Measurements from ENCODE around the gene RTN4IP1.
"Not testable (repeated sequence)": the region's sequence is repeated elsewhere in the genome, so short reads cannot be mapped to it uniquely, and the experiment has no call there.

Gene RTN4IP1

GRCh38 chr6:106574741-106575458 is 54.4 kb downstream of the RTN4IP1 start:
- no peak for FAIRE-seq

- FAIRE-seq, result no peak
Measured at GRCh38 chr6:106572875-106573585, 56.3 kb downstream of the RTN4IP1 start.

GRCh38 chr6:106572436-106572835 is 56.9 kb downstream of the RTN4IP1 start:
- FAIRE-seq, result no peak

GRCh38 chr6:106569428-106569827 is 59.9 kb downstream of the RTN4IP1 start:
- no peak for FAIRE-seq

- no peak for FAIRE-seq
Measured at GRCh38 chr6:106568530-106568929, 60.8 kb downstream of the RTN4IP1 start.

GRCh38 chr6:106564476-106564875 is 64.8 kb downstream of the RTN4IP1 start:
- no peak for FAIRE-seq

GRCh38 chr6:106563614-106564013 is 65.7 kb downstream of the RTN4IP1 start:
- FAIRE-seq, result no peak

GRCh38 chr6:106561686-106562405 is 67.5 kb downstream of the RTN4IP1 start:
- FAIRE-seq, result no peak

- FAIRE-seq, result no peak
Measured at GRCh38 chr6:106560996-106561685, 68.2 kb downstream of the RTN4IP1 start.

- not testable (repeated sequence) for FAIRE-seq
Measured at GRCh38 chr6:106559659-106560058, 69.6 kb downstream of the RTN4IP1 start.

- FAIRE-seq, result no peak
Measured at GRCh38 chr6:106558364-106558763, 70.9 kb downstream of the RTN4IP1 start.

- no peak for FAIRE-seq
Measured at GRCh38 chr6:106557837-106558236, 71.5 kb downstream of the RTN4IP1 start.

GRCh38 chr6:106556368-106556960 is 72.8 kb downstream of the RTN4IP1 start:
- no peak for FAIRE-seq

- FAIRE-seq, result no peak
Measured at GRCh38 chr6:106555767-106556166, 73.5 kb downstream of the RTN4IP1 start.

GRCh38 chr6:106553440-106553839 is 75.9 kb downstream of the RTN4IP1 start:
- no peak for FAIRE-seq

- no peak for FAIRE-seq
Measured at GRCh38 chr6:106551155-106551554, 78.1 kb downstream of the RTN4IP1 start.

- no peak for FAIRE-seq
Measured at GRCh38 chr6:106549521-106549920, 79.8 kb downstream of the RTN4IP1 start.

- FAIRE-seq, result not testable (repeated sequence)
Measured at GRCh38 chr6:106548926-106549455, 80.3 kb downstream of the RTN4IP1 start.

GRCh38 chr6:106547601-106548453 is 81.5 kb downstream of the RTN4IP1 start:
- FAIRE-seq, result no peak

GRCh38 chr6:106546691-106547414 is 82.4 kb downstream of the RTN4IP1 start:
- no peak for FAIRE-seq

- no peak for FAIRE-seq
Measured at GRCh38 chr6:106546261-106546690, 83.0 kb downstream of the RTN4IP1 start.
